IMR-90 (cell line): ENCODE measurements around the gene COL23A1.

Experiments
- CEBPB ChIP-seq: IDR thresholded peaks from 2 replicates; pipeline ENCODE4 v1.6.1; 2012; ENCODE audit warnings: low read depth, low read length, improper control_type of control experiment
- ELK1 ChIP-seq: fragments of 150-350 bp; IDR thresholded peaks from 2 replicates; pipeline ENCODE4 v1.6.1; 2016; ENCODE audit warnings: low read depth, mild to moderate bottlenecking, low read length, moderate library complexity, borderline replicate concordance
- POLR2A ChIP-seq: IDR thresholded peaks from 2 replicates; pipeline ENCODE4 v1.6.1; 2012; ENCODE audit warnings: mild to moderate bottlenecking, low read depth, low read length
- RAD21 ChIP-seq: IDR thresholded peaks from 2 replicates; pipeline ENCODE4 v1.6.1; 2012; ENCODE audit warnings: low read length, improper control_type of control experiment
- TF ChIP-seq, protein P1 (sequence below): conservative IDR thresholded peaks from 2 replicates; pipeline ENCODE4 v1.5.1; 2012; ENCODE audit warnings: mild to moderate bottlenecking, low read depth, low read length, improper control_type of control experiment

DNA sequence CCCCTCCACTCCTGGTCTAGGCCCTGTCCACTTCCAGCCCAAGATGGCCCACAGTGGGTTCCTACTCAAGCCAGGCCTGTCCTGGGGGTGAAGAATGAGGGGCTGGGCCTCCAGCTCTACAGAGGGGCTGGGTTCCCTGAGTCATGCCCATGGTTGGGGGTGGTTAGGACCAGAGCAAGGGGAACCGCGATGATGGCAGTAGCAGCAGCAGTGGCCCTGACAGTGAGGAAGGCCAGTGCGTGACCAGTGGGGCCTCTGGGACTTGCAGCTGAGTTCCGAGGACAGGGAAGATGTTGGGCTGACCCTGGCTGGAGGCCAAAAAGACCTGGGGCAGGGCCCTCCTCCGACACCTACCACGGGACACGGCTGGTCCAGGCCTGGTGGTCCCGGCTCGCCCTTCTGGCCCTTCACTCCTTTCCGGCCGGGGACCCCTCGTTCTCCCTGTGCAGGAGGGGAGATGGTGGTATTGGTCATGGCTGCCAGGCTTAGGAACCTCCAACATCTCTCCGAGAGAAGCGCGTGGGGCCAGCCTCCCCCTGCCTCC, 348.4 kb downstream of the COL23A1 start:
- no peak for TF ChIP-seq POLR2A
- TF ChIP-seq, protein P1, sequence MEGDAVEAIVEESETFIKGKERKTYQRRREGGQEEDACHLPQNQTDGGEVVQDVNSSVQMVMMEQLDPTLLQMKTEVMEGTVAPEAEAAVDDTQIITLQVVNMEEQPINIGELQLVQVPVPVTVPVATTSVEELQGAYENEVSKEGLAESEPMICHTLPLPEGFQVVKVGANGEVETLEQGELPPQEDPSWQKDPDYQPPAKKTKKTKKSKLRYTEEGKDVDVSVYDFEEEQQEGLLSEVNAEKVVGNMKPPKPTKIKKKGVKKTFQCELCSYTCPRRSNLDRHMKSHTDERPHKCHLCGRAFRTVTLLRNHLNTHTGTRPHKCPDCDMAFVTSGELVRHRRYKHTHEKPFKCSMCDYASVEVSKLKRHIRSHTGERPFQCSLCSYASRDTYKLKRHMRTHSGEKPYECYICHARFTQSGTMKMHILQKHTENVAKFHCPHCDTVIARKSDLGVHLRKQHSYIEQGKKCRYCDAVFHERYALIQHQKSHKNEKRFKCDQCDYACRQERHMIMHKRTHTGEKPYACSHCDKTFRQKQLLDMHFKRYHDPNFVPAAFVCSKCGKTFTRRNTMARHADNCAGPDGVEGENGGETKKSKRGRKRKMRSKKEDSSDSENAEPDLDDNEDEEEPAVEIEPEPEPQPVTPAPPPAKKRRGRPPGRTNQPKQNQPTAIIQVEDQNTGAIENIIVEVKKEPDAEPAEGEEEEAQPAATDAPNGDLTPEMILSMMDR: no peak
- no peak for TF ChIP-seq ELK1
- no peak for TF ChIP-seq RAD21
- no peak for TF ChIP-seq CEBPB
